ENCODE data around the gene NPNT.

Gene NPNT

GRCh38 chr4:105967058-105967658 is 71.9 kb downstream of the NPNT start:
- in situ Hi-C loops (cut with HindIII; ENCODE audit: low sequenced_read_pairs), result no loop called here

GRCh38 chr4:105969575-105969974 is 74.3 kb downstream of the NPNT start:
- in situ Hi-C loops (cut with HindIII; ENCODE audit: low sequenced_read_pairs), result no loop called here

GRCh38 chr4:105970371-105970770 is 75.1 kb downstream of the NPNT start:
- in situ Hi-C loops (cut with HindIII; ENCODE audit: low sequenced_read_pairs), result no loop called here

GRCh38 chr4:105971036-105971435 is 75.8 kb downstream of the NPNT start:
- in situ Hi-C loops (cut with HindIII; ENCODE audit: low sequenced_read_pairs), result no loop called here

GRCh38 chr4:105972946-105973621 is 77.8 kb downstream of the NPNT start:
- in situ Hi-C loops (cut with HindIII; ENCODE audit: low sequenced_read_pairs), result no loop called here

- in situ Hi-C loops (cut with HindIII; ENCODE audit: low sequenced_read_pairs), result no loop called here
Measured at GRCh38 chr4:105976915-105977314, 81.6 kb downstream of the NPNT start.

- in situ Hi-C loops (cut with HindIII; ENCODE audit: low sequenced_read_pairs), result no loop called here
Measured at GRCh38 chr4:105978684-105979296, 83.5 kb downstream of the NPNT start.

- in situ Hi-C loops (cut with HindIII; ENCODE audit: low sequenced_read_pairs), result no loop called here
Measured at GRCh38 chr4:105979506-105979905, 84.2 kb downstream of the NPNT start.

GRCh38 chr4:105988671-105989070 is 93.4 kb downstream of the NPNT start:
- in situ Hi-C loops (cut with HindIII; ENCODE audit: low sequenced_read_pairs), result no loop called here

GRCh38 chr4:105989485-105990242 is 94.4 kb downstream of the NPNT start:
- in situ Hi-C loops (cut with HindIII; ENCODE audit: low sequenced_read_pairs), result loop anchor here (10.0 kb wide), 1 partner anchor 85 kb away; no protein-coding TSS in a partner anchor

GRCh38 chr4:105990933-105991332 is 95.7 kb downstream of the NPNT start:
- in situ Hi-C loops (cut with HindIII; ENCODE audit: low sequenced_read_pairs), result loop anchor here (10.0 kb wide), 1 partner anchor 86 kb away; no protein-coding TSS in a partner anchor

- in situ Hi-C loops (cut with HindIII; ENCODE audit: low sequenced_read_pairs), result loop anchor here (10.0 kb wide), 1 partner anchor 87 kb away; no protein-coding TSS in a partner anchor
Measured at GRCh38 chr4:105991726-105992125, 96.5 kb downstream of the NPNT start.

- in situ Hi-C loops (cut with HindIII; ENCODE audit: low sequenced_read_pairs), result loop anchor here (10.0 kb wide), 1 partner anchor 88 kb away; no protein-coding TSS in a partner anchor
Measured at GRCh38 chr4:105992641-105993305, 97.5 kb downstream of the NPNT start.

GRCh38 chr4:105994061-105994460 is 98.8 kb downstream of the NPNT start:
- in situ Hi-C loops (cut with HindIII; ENCODE audit: low sequenced_read_pairs), result loop anchor here (10.0 kb wide), 1 partner anchor 89 kb away; no protein-coding TSS in a partner anchor

GRCh38 chr4:105994841-105995501 is 99.7 kb downstream of the NPNT start:
- in situ Hi-C loops (cut with HindIII; ENCODE audit: low sequenced_read_pairs), result loop anchor here (10.0 kb wide), 1 partner anchor 90 kb away; no protein-coding TSS in a partner anchor

- in situ Hi-C loops (cut with HindIII; ENCODE audit: low sequenced_read_pairs), result loop anchor here (10.0 kb wide), 1 partner anchor 92 kb away; no protein-coding TSS in a partner anchor
Measured at GRCh38 chr4:105996845-105997244, 101.6 kb downstream of the NPNT start.

GRCh38 chr4:105998171-105999063 is 103.1 kb downstream of the NPNT start:
- in situ Hi-C loops (cut with HindIII; ENCODE audit: low sequenced_read_pairs), result loop anchor here (10.0 kb wide), 1 partner anchor 94 kb away; no protein-coding TSS in a partner anchor

- in situ Hi-C loops (cut with HindIII; ENCODE audit: low sequenced_read_pairs), result no loop called here
Measured at GRCh38 chr4:106002994-106003393, 107.7 kb downstream of the NPNT start.

- in situ Hi-C loops (cut with HindIII; ENCODE audit: low sequenced_read_pairs), result no loop called here
Measured at GRCh38 chr4:106010761-106011160, 115.5 kb downstream of the NPNT start.

All from DLD1 (cell line).